SH-SY5Y (cell line): Measurements from ENCODE around the gene PPP4R3B.

Experiments used
- GATA2 ChIP-seq: IDR thresholded peaks from 2 replicates; pipeline ENCODE4 v1.6.1; 2011; ENCODE audit warnings: mild to moderate bottlenecking, low read depth, low read length
- GATA3 ChIP-seq: IDR thresholded peaks from 2 replicates; pipeline ENCODE4 v1.6.1; 2011; ENCODE audit warnings: low read depth, mild to moderate bottlenecking, low read length, moderate library complexity

DNA sequence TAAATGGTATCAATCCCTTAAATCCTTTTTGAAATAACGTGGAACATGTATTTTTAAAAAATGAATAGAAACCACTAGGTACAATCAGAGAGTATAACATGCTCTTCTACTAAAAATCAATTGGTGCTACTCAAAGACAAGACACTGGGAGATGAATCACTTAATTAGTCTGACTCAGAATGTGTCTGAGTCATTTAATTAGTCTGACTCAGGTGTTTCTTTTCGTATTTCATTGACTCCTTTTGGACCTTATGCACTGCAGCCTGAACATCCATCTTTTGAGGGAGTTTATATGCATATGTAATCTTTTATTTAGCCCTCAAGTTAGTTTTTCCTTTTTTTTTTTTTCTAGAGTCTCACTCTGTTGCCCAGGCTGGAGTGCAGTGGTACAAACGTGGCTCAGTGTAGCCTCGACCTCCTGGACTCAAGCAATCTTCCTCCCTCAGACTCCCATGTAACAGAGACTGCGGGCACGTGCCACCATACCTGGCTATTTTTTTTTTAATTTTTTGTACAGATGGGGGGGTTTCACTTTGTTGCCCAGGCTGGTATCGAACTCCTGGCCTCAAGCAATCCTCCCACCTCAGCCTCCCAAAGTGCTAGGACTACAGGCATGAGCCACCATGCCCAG lies 26.5 kb downstream of the PPP4R3B start:
- TF ChIP-seq GATA2 (no peak), GATA3 (no peak)
